GM23338 (cell line): Measurements from ENCODE around the gene TSPYL2. TPM values are rescaled to one million over a fixed set of nuclear protein-coding genes. Genes with fewer than 3 reads are reported as not detected.

ENCODE experiments used
- ATAC-seq: fragments of 200-7000 bp; cut with Tn5 transposase; 3 replicates; pipeline ENCODE4 v1.9.1; 2020
- DNase-seq: peaks from one replicate; pipeline ENCODE4 v3.0.0-alpha.2; 2015; ENCODE audit warnings: low spot score
- H2AFZ ChIP-seq: fragments of 200-600 bp; sonication (generic); 2 replicates; pipeline ENCODE4 v1.8.0; 2016; ENCODE audit warnings: antibody characterized with exemption, mild to moderate bottlenecking, moderate library complexity
- H3F3A ChIP-seq: fragments of 200-600 bp; sonication (generic); replicated peaks from 2 replicates; pipeline ENCODE4 v1.8.0; 2017; ENCODE audit warnings: antibody characterized with exemption, mixed run types, low read depth
- H3K27ac ChIP-seq: fragments of 200-600 bp; sonication (generic); 2 replicates; pipeline ENCODE4 v1.6.1; 2016; ENCODE audit warnings: low read depth
- H3K27me3 ChIP-seq: fragments of 200-600 bp; sonication (generic); 2 replicates; pipeline ENCODE4 v1.8.0; 2016; ENCODE audit warnings: mild to moderate bottlenecking, mixed run types, moderate library complexity; ENCODE audit not compliant: insufficient read depth
- H3K36me3 ChIP-seq: fragments of 200-600 bp; sonication (generic); 2 replicates; pipeline ENCODE4 v1.8.0; 2016; ENCODE audit warnings: mild to moderate bottlenecking; ENCODE audit not compliant: insufficient read depth
- H3K4me1 ChIP-seq: fragments of 200-600 bp; sonication (generic); 2 replicates; pipeline ENCODE4 v1.8.0; 2016; ENCODE audit warnings: mild to moderate bottlenecking, moderate library complexity; ENCODE audit not compliant: insufficient read depth
- H3K4me2 ChIP-seq: fragments of 200-600 bp; sonication (generic); 2 replicates; pipeline ENCODE4 v1.7.1; 2017; ENCODE audit warnings: mixed run types
- H3K4me3 ChIP-seq: fragments of 200-600 bp; sonication (generic); 2 replicates; pipeline ENCODE4 v1.6.1; 2016; ENCODE audit warnings: mixed run types
- H3K79me2 ChIP-seq: fragments of 200-600 bp; sonication (generic); replicated peaks from 2 replicates; pipeline ENCODE4 v1.8.0; 2017; ENCODE audit warnings: mild to moderate bottlenecking; ENCODE audit not compliant: insufficient read depth
- H3K9me2 ChIP-seq: fragments of 200-600 bp; sonication (generic); 2 replicates; pipeline ENCODE4 v1.8.0; 2017; ENCODE audit not compliant: insufficient read depth
- H4K20me1 ChIP-seq: fragments of 200-600 bp; sonication (generic); replicated peaks from 2 replicates; pipeline ENCODE4 v1.8.0; 2017; ENCODE audit warnings: mild to moderate bottlenecking; ENCODE audit not compliant: insufficient read depth
- H3K27ac Mint-ChIP-seq: 2 replicates; pipeline ENCODE4 v1.8.0; 2020; ENCODE audit warnings: inconsistent platforms, mild to moderate bottlenecking, moderate library complexity, mixed read lengths
- H3K27me3 Mint-ChIP-seq: 3 replicates; pipeline ENCODE4 v1.8.0; 2022; ENCODE audit warnings: low read depth, mild to moderate bottlenecking, moderate library complexity, mixed read lengths, inconsistent platforms; ENCODE audit not compliant: insufficient read depth, poor library complexity
- H3K36me3 Mint-ChIP-seq: 3 replicates; pipeline ENCODE4 v1.8.0; 2021; ENCODE audit warnings: low read depth, mild to moderate bottlenecking, inconsistent platforms, moderate library complexity, mixed read lengths
- H3K4me1 Mint-ChIP-seq: 3 replicates; pipeline ENCODE4 v1.8.0; 2020; ENCODE audit warnings: mild to moderate bottlenecking, inconsistent platforms, mixed read lengths
- H3K4me3 Mint-ChIP-seq: 3 replicates; pipeline ENCODE4 v1.8.0; 2021; ENCODE audit warnings: moderate library complexity, mild to moderate bottlenecking, inconsistent platforms, mixed read lengths
- H3K9me3 Mint-ChIP-seq: 3 replicates; pipeline ENCODE4 v1.8.0; 2020; ENCODE audit warnings: moderate library complexity, mild to moderate bottlenecking, inconsistent platforms, mixed read lengths
- CREB1 ChIP-seq: fragments of 250-450 bp; sonication (Bioruptor Pico); IDR thresholded peaks from 2 replicates; pipeline ENCODE4 v1.5.0; 2020; ENCODE audit warnings: low read depth, mild to moderate bottlenecking, moderate library complexity
- CTCF ChIP-seq, 2 experiments: fragments of 200-600 bp in 1 of 2; sonication (generic) in 1 of 2; conservative IDR thresholded peaks; 2 replicates each; pipeline versions ENCODE4 v1.5.1 to v1.6.1; 2016 to 2017; ENCODE audit warnings: antibody characterized with exemption in 2 of 2, low read depth in 2 of 2, mild to moderate bottlenecking in 2 of 2, moderate library complexity in 1 of 2
- ETS1 ChIP-seq: IDR thresholded peaks from 2 replicates; pipeline ENCODE4 v1.6.1; 2016; ENCODE audit warnings: antibody characterized with exemption
- EZH2 ChIP-seq: fragments of 200-600 bp; sonication (generic); IDR thresholded peaks from one replicate; pipeline ENCODE4 v1.8.0; 2017; ENCODE audit warnings: antibody characterized with exemption, mild to moderate bottlenecking, low read depth; ENCODE audit not compliant: unreplicated experiment
- EZH2phosphoT487 ChIP-seq: fragments of 200-600 bp; sonication (generic); IDR thresholded peaks from one replicate; pipeline ENCODE4 v1.8.1; 2018; ENCODE audit warnings: antibody characterized with exemption; ENCODE audit not compliant: unreplicated experiment
- JUNB ChIP-seq: IDR thresholded peaks from one replicate; pipeline ENCODE4 v1.6.1; 2016; ENCODE audit warnings: antibody characterized with exemption; ENCODE audit not compliant: unreplicated experiment
- NANOG ChIP-seq: IDR thresholded peaks from 2 replicates; pipeline ENCODE4 v1.6.1; 2016; ENCODE audit warnings: antibody characterized with exemption, borderline replicate concordance
- POLR2AphosphoS5 ChIP-seq: IDR thresholded peaks from 2 replicates; pipeline ENCODE4 v1.6.1; 2016; ENCODE audit warnings: antibody characterized with exemption, low read depth
- ZNF462 ChIP-seq: fragments of 250-450 bp; sonication (Bioruptor Pico); IDR thresholded peaks from 2 replicates; pipeline ENCODE4 v1.5.0; 2020; ENCODE audit warnings: mild to moderate bottlenecking, moderate library complexity
- polyA plus RNA-seq: library from polyadenylated mRNA; unstranded; fragments of >200 nt; fragmentation: Nextera tagmentation; extraction: Ambion mirVana; gene quantifications from 2 replicates; pipeline ENCODE4 v1.2.1, GENCODE V29; 2016
- total RNA-seq: library from RNA; depleted of rRNA; stranded (reverse); fragments of >200 nt; shearing (Covaris generic); gene quantifications from 2 replicates; pipeline ENCODE4 v1.2.3, GENCODE V29; 2014

TSPYL2 gene
- total and polyA plus RNA-seq, 2 experiments from 2014 or later = 13.4 TPM

GRCh38 chrX:53039236-53039635 is 42.9 kb upstream of the TSPYL2 start:
- Histone ChIP-seq H3K4me1 (no peaks in the 10 kb centered on the region), H3K4me2 (no peak overlapping the region), H3K27me3 (no peaks in the 10 kb centered on the region), H3K4me3 (no peak overlapping the region), H3K79me2 (no peaks in the 10 kb centered on the region), H3K9me2 (no peaks in the 10 kb centered on the region), H4K20me1 (no peaks in the 10 kb centered on the region), H3F3A (no peaks in the 10 kb centered on the region), H3K27ac (no peak overlapping the region), H3K36me3 (no peaks in the 10 kb centered on the region), H2AFZ (no peak overlapping the region)
- TF ChIP-seq CTCF (conservative IDR thresholded peaks at IDR 0.05; ENCODE audit: low read depth in 2 of 2) = no peak
- TF ChIP-seq NANOG = no peak
- TF ChIP-seq CREB1 = no peak
- Mint-ChIP-seq H3K27ac (no peak overlapping the region), H3K4me1 (no peaks in the 10 kb centered on the region; the same call in 2 of the 3 replicates), H3K27me3 (no peaks in the 10 kb centered on the region), H3K36me3 (no peaks in the 10 kb centered on the region), H3K4me3 (no peak overlapping the region), H3K9me3 (no peaks in the 10 kb centered on the region)
- ATAC-seq (no peak), DNase-seq (no peak)

- Histone ChIP-seq H2AFZ (no peak overlapping the region), H3F3A (no peaks in the 10 kb centered on the region), H3K4me1 (peaks cover 6% of the 10 kb centered on the region), H3K79me2 (no peaks in the 10 kb centered on the region), H3K4me3 (no peak overlapping the region), H3K9me2 (no peaks in the 10 kb centered on the region), H3K27ac (no peak overlapping the region), H3K36me3 (no peaks in the 10 kb centered on the region), H3K4me2 (no peak overlapping the region), H4K20me1 (no peaks in the 10 kb centered on the region), H3K27me3 (no peaks in the 10 kb centered on the region)
- Mint-ChIP-seq H3K27me3 (peaks cover 2% of the 10 kb centered on the region), H3K4me1 (peaks cover 13% of the 10 kb centered on the region), H3K4me3 (no peak overlapping the region), H3K9me3 (no peaks in the 10 kb centered on the region), H3K27ac (no peak overlapping the region), H3K36me3 (no peaks in the 10 kb centered on the region)
- TF ChIP-seq ETS1 (no peak), EZH2phosphoT487 (no peak), POLR2AphosphoS5 (no peak), EZH2 (no peak), JUNB (no peak), CTCF (conservative IDR thresholded peaks at IDR 0.05; ENCODE audit: low read depth in 2 of 2) (no peak), ZNF462 (CRISPR knock-in tag) (no peak), CREB1 (no peak)
- ATAC-seq (no peak), DNase-seq (no peak)
Measured at GRCh38 chrX:53044995-53045394, 37.2 kb upstream of the TSPYL2 start.
